Activated naive CD4-positive, alpha-beta T cell (primary cell): ENCODE data around the gene RNF213.

ENCODE experiments used
- DNase-seq, 4 experiments: peaks; one replicate each; lab custom pipeline; 2025; lab: John Stamatoyannopoulos, UW

The RNF213 gene

DNA sequence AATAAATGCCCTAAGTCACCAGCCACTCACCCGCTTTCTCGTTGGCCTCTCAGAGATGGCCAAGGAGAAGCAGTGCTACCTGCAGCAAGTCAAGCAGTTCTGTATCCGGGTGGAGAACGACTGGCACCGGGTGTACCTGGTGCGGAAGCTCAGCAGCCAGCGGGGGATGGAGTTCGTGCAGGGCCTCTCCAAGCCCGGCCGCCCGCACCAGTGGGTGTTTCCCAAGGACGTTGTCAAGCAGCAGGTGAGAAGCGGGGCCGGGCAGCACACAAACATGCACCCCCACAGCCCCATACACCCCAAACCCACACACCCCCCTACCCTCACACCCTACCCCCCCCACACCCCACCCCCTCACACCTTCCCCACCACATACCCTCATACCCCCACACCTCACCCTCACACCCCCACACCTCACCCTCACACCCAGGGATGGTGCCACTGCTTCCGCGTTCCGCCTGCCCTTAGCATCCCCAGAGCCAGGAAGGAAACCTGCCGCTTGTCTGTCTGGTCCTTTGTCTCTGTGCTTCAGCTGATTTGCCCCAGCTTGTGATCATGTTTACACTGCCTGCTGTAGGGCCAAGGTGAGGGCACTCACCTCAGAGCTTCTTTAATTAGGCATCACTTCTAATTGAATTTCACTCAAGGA, 112.4 kb downstream of the RNF213 start:
- DNase-seq = no peak

DNA sequence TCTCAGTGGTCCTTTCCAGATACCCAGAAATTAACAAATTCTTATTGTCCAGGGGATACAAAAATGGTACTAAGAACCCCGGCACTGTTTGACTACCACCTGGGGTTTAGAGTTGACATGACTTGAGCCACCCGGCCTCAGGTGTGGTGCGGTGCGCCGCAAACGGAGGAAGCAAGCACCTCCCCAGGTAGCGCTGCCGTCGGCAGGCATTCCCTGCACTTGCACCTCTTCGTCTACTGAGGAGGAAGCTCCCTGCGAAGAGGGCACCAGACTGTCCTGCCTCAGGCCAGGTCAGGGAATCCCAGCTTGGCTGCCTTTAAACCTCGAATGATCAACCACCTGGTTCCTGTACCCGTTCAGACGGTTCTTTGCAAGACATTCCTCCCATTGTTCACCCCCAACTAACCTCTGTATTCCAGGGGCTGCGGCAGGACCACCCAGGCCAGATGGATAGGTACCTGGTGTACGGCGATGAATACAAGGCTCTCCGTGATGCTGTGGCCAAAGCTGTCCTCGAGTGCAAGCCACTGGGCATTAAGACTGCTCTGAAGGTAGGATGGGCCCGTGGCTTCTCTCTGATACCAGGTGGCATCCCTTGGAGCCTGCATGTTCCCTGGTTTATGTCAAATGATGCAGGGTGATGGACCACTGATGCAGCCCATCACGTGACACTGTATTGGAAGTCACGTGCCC, 113.5 kb downstream of the RNF213 start:
- DNase-seq = no peak

DNA sequence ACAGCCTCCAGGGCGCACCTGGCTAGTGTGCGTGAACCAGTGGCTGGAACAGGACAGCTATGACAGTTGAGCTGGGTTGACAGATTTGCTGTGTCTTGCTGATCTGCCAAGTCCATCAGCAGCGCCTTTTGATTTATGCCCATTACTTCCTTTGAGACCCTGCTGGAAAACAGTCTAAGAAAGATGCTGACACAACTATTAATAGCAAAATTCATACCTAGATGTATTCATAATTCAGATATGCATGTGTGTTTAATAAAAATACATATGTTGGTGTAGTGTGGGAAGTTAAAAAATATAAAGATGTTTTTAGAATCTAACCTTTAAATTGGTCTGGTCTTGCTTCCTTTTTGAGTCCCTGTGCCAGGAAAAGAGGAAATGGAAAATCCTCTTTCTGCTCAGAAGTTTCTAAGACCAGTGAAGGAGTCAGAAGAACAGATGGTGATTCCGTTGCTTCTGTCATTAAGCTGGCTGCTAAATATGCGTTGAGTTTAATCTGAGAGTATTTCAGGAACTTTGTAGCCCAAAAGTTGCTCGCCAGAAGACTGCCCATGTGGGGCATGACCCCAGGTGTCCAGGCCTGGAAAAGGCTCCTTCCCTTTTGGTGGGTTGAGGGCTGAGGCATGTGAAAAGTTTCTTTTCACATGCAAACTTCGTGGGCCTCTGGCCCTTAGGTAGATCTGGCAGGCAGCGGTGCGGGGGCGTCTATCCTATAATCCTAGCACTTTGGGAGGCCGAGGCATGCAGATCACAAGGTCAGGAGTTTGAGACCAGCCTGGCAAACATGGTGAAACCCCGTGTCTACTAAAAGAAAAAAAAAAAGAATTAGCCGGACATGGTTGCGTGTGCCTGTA, 114.3 kb downstream of the RNF213 start:
- no peak for DNase-seq

DNA sequence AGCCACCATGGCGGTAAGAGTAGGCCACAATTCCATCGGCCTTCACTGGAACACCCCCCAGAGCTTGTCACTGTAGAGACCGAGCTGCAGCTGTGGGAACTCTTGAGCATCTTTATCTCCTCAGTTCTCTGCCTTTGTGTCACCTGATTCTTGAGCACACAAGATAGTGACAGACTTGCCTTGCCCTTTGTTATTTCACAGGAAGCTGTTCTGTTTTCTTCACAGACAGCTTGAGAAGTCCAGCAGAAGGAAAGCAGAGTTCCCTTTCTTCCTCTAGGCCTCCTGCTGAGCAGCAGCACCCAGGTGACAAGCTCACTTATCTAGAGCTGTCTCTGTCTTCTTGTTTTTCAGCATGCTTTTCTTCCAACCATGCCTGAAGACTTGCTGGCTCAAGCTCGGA, 115.9 kb downstream of the RNF213 start:
- DNase-seq = no peak

DNA sequence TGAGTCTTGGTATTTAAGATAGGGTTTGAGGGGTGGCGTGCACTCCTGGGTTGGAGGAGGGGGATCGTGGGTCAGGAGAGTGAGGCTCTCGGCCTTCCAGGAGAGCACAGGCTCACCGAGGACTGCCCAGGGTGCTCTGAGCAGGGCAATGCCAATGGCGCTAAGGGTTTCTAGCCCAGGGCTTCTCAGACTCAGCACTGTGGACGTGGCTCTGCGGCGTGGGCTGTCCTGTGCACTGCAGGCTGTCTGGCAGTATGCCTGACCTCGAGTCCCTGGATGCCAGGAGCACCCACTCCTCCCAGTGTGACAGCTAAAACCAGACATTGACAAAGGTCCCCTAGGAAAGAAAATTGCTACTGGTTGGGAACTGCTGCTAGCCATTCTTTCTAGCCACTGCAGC, 117.1 kb downstream of the RNF213 start:
- no peak for DNase-seq

DNA sequence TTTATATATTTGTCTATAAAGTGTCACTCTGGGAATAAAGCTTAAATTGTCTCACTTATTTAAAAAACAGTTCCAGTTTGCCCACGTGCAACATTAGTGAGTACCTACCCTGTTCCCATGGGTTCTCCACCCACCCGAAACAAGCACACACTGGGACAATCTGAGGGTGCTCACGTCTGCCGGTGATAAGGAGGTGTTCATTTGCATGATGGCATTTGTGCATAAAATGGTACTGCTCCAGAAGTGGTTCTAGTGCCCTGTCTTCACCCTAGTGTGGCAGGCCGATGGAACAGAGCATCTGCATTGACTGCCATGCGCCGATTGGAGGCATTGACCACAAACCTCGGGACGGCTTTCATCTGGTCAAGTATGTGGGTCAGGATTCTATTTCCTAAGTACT, 118.7 kb downstream of the RNF213 start:
- no peak for DNase-seq

DNA sequence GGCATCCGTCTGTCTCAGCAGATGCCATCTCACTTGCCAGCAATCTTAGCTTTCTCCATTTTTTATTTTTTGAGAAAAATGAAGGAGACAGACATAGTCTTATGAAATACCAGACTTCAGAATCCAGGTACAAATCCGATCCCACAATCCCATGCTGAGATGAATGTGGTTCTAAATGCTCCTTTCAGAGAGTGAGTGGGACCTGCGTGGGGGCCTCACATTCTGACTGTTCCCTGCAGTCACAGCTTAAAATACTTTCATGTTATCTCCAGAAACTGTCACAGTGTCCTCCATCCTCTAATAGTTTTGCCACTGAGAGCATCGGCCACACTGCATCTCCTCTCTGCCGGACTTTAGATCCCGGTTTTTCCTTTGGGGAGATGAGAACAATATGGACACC, 119.4 kb downstream of the RNF213 start:
- no peak for DNase-seq

DNA sequence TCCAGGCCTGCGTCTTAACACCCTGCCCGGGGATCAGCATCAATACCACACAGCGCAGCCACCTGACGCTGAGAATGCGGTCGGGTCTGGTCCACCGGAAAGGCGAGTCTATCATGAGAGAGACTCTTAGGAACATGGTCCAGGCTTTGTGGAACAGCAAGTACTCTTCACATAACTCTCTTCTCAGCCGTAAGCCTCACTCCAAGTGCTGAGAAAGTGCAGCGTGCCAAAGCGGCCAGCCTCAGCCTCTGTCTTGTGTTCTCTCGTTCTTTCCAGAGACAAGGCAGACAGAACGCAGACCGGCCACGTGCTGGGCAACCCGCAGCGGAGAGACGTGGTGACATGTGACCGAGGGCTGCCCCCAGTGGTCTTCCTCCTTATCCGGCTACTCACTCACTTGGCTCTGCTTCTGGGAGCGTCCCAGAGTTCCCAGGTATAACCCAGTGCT, 119.9 kb downstream of the RNF213 start:
- DNase-seq = no peak

DNA sequence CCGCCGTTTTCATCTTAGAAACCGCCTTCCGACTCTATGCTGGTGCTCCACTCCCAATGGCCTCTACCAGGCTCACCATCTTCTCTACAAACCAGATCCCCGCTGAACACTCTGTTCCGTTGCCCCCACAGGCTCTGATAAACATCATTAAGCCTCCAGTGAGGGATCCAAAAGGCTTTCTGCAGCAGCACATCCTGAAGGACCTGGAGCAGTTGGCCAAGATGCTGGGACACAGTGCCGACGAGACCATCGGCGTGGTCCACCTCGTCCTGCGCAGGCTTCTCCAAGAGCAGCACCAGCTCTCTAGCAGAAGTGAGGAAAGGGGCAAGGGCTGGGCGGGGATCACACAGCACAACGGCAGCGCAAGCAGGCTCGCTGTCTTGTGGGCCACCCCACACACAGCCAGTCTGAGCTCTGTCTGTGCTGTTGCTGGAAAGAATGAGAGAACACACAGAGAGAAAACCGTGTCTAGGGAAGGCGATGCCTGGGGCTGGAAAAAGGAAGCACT, 120.8 kb downstream of the RNF213 start:
- no peak for DNase-seq

DNA sequence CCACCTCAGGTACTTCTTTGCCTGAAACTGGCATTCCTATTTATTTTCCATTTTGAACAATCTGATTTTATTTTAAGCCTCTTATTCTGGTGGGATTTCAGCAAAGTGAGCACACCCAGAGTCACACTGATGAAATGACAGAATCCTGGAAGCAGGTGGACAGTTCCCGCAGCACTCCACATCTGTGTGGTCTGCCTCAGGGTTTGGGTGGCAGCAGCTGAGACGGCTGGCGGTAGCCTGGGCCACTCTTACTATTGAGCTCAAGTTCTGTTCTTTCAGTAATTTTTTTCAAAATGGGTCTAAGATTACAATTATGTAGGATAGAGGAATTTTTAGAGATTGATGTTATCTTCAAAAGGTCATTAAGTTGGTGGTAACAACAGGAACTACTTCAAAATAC, 121.8 kb downstream of the RNF213 start:
- DNase-seq = no peak

DNA sequence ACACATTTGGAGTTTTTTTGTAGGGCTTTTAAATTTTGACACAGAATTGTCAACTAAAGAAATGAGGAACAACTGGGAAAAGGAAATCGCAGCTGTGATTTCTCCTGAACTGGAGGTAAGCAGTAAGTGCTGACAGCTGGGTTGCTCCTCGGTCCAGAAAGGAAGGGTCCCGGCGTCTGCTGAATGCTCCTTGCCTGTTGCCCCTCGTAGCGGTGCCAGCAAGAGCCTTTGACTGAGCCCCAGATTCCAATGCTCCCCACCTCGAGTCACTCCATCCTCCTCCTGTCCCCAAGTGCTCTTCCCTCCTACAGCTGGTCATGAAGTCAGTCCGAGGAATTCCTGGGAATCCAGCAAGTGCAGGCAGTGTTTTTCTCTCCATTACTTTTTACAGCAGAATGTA, 122.3 kb downstream of the RNF213 start:
- no peak for DNase-seq

DNA sequence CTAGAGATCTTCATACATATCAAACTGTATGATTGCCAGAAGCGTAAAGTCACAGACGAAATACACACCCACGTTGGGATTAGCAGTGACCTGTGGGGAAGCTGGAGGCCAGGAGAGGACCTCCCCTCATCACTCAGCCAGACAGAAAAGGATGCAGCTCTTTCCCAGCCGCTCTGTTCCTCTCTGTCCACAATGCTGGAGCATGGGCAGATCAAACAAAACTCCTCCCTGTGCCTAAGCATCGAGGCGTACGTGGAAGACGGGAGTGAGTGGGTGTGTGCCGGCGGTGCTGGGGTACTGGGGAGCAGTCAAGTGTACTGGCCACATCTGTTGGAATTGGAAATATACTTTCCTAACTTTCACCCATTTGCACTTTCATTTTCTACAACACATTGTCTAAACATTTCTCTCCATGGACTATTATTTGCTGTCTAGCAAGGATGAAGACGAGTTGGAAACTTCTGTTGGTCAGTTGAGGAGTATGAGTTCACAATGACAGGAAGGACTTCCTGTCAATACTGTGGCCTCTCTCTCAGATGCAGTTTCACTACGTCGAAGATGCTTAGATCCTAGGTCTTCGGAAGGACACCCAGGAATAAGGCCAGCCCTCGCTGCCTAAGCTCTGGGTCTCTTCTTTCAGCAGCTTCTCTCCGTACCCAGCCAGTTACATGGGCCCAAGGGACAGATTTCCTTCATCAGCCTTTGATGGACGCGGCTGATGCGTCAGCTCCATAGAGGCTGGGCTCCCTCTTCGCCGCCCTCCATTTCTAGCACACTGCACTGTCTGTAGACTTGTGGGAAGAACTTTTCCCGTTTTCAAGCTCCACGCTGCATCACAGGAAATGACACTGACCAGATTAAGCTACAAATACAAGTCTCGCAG, 123.7 kb downstream of the RNF213 start:
- DNase-seq = no peak

DNA sequence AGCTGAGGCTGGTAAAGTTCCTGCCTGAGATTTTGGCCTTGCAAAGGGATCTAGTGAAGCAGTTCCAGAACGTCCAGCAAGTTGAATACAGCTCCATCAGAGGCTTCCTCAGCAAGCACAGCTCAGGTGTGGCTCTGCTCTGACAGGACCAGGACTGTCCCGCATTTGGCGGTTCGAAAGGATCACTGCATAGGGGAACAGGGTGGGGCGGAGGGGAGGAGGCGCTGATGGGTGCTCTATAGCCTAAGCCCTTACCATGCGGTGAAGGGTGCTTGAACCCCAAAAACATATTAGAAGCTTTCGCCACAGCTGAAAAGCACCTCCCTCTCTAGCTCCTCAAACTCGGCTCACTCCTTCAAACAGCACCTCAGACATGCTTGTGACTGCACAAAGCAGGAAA, 124.4 kb downstream of the RNF213 start:
- no peak for DNase-seq

DNA sequence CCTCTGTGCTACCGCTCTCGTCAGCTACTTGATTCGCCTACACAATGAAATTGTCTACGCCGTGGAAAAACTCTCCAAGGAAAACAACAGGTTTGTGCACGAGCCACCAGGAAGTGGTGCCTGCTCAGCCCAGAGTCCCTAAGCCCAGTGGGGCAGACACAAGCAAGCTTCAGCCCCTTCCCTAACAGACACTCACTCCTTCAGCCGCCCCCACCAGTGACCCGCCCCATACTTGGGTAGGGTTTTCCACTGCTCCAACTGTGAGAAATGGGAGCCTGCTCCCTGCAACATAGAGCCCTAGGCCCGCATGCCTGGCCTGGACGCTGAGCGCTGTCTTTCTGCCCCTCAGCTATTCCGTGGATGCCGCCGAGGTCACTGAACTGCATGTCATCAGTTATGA, 125.7 kb downstream of the RNF213 start:
- DNase-seq = no peak

DNA sequence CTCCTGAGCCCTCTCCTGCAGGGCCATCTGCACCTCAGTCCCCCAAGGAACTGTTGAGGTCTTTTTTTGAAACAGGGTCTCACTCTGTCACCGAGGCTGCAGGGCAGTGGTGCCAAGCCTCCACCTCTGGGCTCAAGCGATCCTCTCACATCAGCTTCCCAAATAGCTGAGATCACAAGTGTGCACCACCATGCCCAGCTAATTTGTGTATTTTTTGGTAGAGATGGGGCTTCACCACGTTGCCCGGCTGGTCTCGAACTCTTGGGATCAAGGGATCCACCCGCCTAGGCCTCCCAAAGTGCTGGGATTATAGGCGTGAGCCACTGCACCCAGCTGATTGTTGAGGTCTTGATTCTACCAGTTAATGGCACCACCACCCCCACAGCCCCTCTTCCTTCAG, 126.4 kb downstream of the RNF213 start:
- no peak for DNase-seq

DNA sequence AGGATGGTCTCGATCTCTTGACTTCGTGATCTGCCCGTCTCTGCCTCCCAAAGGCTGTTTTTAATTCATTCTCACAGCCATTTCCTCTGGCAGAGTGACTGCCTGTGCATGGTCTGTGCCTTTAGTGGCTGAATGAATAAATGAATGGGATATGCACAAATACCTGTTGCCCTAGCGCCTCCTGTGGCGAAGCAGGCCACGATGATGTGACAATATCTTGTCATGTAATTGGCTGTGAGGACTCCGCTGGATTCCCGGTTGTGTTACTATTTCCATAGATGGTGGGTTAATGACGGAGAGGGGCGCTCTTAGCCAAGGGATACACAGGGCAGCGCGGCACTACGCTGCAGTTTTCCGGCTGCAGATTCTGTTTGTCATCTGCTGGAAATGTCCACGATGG, 127.5 kb downstream of the RNF213 start:
- no peak for DNase-seq

DNA sequence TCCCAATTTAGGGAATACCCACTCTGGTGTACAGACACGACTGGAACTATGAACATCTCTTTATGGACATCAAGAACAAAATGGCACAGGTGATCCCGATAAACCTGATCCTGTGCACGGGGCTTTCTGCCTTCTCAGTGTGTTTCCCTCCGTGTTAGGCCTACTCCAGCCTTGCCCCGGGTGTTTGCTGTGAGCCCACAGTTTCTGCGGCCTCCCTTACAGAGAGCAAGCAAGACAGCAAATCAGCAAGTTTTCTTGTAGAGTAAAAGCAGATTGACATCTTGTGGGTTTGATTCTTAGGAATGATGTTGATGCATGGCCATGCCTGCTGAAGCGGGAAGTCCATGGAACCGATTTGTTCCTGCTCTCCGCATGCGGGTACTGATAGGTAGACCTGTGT, 127.9 kb downstream of the RNF213 start:
- no peak for DNase-seq

DNA sequence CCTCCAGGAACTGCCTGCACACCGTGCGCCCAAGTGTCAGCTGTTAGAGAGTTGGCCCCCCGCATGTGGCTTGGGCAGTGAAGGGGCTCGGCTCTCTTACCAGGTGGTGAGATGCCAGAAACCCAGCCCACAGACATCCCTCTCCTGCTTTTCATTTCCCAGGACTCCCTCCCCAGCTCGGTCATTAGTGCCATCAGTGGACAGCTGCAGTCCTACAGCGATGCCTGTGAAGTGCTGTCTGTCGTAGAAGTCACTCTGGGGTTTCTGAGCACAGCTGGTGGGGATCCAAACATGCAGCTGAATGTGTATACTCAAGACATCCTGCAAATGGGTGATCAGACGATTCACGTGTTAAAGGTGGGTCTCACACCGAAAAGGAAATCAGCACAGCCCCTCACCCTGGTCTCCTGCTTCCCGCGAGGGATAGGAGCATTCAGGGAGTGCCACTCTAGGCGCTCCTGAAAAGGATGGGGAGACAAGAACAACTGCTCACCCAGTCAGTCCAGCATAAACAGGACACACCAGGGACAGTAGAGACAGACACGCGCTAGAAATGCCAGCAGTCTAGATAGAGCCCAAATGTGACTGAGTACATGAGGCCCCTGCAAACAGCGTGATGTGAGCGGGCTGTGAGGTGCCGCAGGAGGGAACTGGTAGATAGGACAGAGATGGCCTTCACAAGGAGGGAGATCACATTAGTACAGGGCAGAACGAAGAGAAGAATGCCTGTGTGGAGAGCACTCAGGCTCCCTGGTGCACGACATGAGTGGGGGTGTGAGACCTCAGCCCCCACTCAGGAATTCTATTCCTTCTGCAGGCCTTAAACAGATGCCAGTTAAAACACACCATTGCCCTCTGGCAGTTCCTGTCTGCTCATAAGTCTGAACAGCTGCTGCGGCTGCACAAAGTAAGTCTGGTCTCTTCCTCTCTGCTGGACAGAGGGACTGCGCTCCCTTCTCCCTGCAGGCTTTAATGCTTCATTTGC, 128.7 kb downstream of the RNF213 start:
- no peak for DNase-seq

DNA sequence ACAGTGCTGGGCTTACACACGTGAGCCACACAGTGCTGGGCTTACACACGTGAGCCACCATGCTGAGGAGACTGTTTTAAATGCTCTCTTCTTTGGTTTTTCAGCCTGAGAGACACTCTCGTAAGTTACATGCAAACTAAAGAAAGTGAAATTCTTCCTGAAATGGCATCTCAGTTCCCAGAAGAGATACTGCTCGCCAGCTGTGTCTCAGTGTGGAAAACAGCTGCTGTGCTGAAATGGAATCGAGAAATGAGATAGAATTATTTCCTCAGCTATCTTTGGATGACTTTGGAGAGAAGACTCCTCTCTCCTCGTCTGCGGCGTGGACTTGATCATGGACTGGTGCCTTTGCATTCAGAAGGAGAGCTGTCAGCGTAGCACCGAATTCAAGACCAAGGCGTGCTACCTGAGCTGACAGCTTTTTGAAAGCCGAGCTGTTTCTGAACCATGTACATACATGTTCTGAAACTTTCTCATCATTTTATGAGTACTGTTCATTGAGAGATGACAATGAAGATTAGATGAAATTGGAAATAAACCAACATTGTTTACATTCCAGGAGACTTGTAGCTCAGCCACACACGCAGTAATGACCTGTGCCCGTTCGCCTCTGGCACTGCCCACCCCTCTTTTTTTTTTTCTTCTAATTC, 132.7 kb downstream of the RNF213 start:
- DNase-seq = no peak

DNA sequence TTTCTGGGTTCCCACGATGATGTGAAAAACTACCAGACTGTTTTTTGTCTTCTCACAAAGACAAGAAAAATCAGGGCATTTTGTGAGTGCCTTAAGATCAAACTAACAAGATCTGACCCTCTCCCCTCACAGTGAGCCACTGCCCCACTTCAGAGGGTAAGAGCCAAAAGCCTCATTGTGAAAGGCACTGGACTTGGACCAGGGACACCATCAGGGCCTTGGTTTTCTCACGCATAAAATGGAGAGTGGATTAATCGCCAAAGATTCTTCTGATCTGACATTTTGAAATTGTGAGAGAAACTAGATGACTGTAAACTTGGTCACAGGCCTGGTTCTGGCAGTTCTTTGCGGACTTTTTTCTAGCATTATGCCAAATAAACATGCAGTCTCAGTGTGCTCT, 133.3 kb downstream of the RNF213 start:
- no peak for DNase-seq
